C4-2B (cell line): ENCODE data around the gene ZC3H12C.

Source experiments
- H3K27ac ChIP-seq: fragments of 450-650 bp; 2 replicates; pipeline ENCODE4 v1.5.1; 2017
- CTCF ChIP-seq: fragments of 450-650 bp; conservative IDR thresholded peaks from 2 replicates; pipeline ENCODE4 v1.5.1; 2017; ENCODE audit warnings: mild to moderate bottlenecking
- ZFX ChIP-seq: fragments of 450-650 bp; IDR thresholded peaks from 2 replicates; pipeline ENCODE4 v1.6.1; 2017

The ZC3H12C gene

GRCh38 chr11:110156503-110156902, 63.3 kb downstream of the ZC3H12C start:
- H3K27ac ChIP-seq = no peak overlapping the region
- no peak for TF ChIP-seq CTCF
- no peak for TF ChIP-seq ZFX

GRCh38 chr11:110158317-110159200, 65.4 kb downstream of the ZC3H12C start:
- TF ChIP-seq ZFX (no peak), CTCF (no peak)
- H3K27ac ChIP-seq = no peak overlapping the region

DNA sequence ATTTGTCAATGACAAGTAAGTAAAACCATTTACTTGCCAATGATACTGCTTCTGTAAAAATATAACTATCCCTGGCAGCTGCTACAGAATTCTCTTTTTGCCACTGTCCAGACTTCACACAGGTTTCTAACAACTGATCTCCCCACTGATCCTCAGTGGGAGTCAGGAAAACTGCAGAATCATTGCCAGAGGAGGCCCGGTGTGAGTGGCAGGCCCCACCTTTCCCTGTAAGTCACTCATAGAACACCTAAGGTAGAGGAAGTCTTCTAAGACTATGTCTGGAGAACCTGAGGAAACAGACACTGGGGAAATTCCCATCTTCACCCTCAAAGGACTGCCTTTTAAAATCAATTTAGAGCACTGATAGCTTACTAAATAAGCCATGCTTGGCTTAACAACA, 66.3 kb downstream of the ZC3H12C start:
- TF ChIP-seq CTCF (no peak), ZFX (no peak)
- H3K27ac ChIP-seq = no peak overlapping the region

DNA sequence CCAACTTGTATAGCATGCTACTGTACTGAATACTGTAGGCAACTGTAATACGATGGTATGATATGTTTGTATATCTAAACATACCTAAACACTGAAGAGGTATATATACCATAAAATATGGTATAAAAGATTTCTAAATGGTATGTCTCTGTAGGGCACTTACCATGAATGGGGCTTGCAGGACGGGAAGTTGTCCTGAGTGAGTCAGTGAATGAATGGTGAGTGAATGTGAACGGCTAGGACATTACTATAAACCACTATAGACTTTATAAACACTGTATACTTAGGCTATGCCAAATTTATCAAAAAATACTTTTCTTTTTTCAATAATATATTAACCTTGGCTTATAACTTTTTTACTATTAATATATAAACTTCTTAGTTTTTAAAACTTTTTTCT, 66.8 kb downstream of the ZC3H12C start:
- TF ChIP-seq ZFX (no peak), CTCF (no peak)

DNA sequence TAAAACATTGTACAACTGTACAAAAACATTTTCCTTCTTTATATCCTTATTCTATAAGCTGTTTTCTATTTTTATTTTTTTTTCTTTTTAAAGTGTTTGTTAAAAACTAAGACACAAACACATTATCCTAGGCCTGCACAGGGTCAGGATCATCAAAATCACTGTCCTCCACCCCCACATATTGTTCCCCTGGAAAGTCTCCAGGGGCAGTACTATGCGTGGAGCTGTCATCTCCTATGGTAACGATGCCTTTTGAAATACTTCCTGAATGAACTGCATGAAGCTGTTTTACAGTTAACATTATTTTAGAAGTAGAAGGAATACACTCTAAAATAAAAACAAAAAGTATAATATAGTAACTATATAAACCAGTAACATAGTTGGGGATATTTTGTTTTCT, 67.2 kb downstream of the ZC3H12C start:
- H3K27ac ChIP-seq = no peak overlapping the region
- TF ChIP-seq ZFX (no peak), CTCF (no peak)

More for the DNA sequence above, 66.8 kb downstream of the ZC3H12C start:
- H3K27ac ChIP-seq = no peak overlapping the region

DNA sequence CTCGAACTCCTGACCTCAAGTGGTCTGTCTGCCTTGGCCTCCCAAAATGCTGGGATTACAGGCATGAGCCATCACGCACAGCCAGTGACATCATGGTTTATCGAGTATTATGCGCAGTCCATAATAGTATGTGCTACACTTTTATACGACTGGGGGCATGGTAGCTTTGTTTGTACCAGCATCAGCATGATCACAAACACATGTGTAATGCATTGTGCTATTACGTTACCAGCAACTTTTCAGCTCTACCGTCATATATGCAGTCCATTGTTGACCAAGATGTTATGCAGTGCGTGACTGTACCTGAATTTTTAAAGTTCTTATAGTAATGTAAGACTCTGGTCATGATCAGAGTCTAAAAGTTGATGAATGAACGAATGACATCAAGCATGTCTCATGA, 67.9 kb downstream of the ZC3H12C start:
- TF ChIP-seq ZFX (no peak), CTCF (no peak)

DNA sequence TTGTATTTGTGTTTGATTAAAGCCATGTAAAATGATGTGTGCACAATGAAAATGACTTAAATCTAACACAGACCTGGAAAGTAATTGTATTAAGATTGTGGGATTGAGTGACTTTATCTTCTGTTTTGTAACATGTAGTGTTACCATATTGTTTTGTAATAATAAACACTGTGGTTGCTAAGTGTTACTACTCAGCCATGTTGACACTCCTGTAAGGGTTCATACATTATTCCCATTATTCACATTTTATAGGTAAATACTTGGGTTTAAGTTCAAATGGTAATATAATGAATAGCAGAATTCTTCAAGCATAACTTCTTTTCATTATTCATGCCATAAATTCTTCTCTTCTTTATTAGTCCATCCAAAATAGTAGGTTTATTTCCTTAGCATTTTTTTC, 69.0 kb downstream of the ZC3H12C start:
- no peak for TF ChIP-seq ZFX
- TF ChIP-seq CTCF = no peak
- no peak overlapping the region for H3K27ac ChIP-seq

More for the DNA sequence above, 67.9 kb downstream of the ZC3H12C start:
- no peak overlapping the region for H3K27ac ChIP-seq
